PC-9 (cell line): ENCODE measurements around the gene NRXN2. TPM values are rescaled to one million over a fixed set of nuclear protein-coding genes. Genes with fewer than 3 reads are reported as not detected.

ENCODE experiments used
- BruUV-seq: library from RNA; stranded (reverse); fragments of 400-500 nt; replicated peaks from 2 replicates; lab custom pipeline; 2021; lab: Mats Ljungman, UMichigan
- CTCF ChIA-PET: fragments of 300-600 bp; sonication (Branson Sonifier 250); formaldehyde crosslinking; loops from one replicate; lab custom pipeline; 2022; ENCODE audit warnings: antibody characterized with exemption; lab: Charles Lee
- POLR2A ChIA-PET: fragments of 300-600 bp; sonication (Branson Sonifier 250); formaldehyde crosslinking; loops from one replicate; lab custom pipeline; 2022; ENCODE audit warnings: antibody characterized with exemption; ENCODE audit not compliant: unreplicated experiment; lab: Charles Lee
- DNase-seq, 2 experiments: peaks; one replicate each; pipeline versions ENCODE4 v3.0.0 to v3.0.0-alpha.2; 2015 to 2022; ENCODE audit warnings: mixed read lengths in 1 of 2
- H2AFZ ChIP-seq: fragments of 200-600 bp; sonication (generic); 2 replicates; pipeline ENCODE4 v1.8.1; 2017; ENCODE audit warnings: antibody characterized with exemption
- H3F3A ChIP-seq: fragments of 200-600 bp; sonication (generic); 2 replicates; pipeline ENCODE4 v1.8.1; 2017; ENCODE audit warnings: antibody characterized with exemption, mild to moderate bottlenecking, low read depth; ENCODE audit not compliant: insufficient read depth
- H3K27ac ChIP-seq: fragments of 200-600 bp; sonication (generic); 2 replicates; pipeline ENCODE4 v1.6.1; 2016; ENCODE audit warnings: mixed run types
- H3K27me3 ChIP-seq: fragments of 200-600 bp; sonication (generic); 2 replicates; pipeline ENCODE4 v1.6.1; 2016; ENCODE audit warnings: low read depth, mixed run types; ENCODE audit not compliant: insufficient read depth
- H3K36me3 ChIP-seq: fragments of 200-600 bp; sonication (generic); 2 replicates; pipeline ENCODE4 v1.6.1; 2016; ENCODE audit warnings: low read depth, mixed run types
- H3K4me1 ChIP-seq: fragments of 200-600 bp; sonication (generic); replicated peaks from 2 replicates; pipeline ENCODE4 v1.6.1; 2016; ENCODE audit warnings: mixed run types; ENCODE audit not compliant: insufficient read depth
- H3K4me2 ChIP-seq: fragments of 200-600 bp; sonication (generic); 2 replicates; pipeline ENCODE4 v1.6.1; 2017; ENCODE audit warnings: mixed run types
- H3K4me3 ChIP-seq: fragments of 200-600 bp; sonication (generic); 2 replicates; pipeline ENCODE4 v1.6.1; 2016; ENCODE audit warnings: mixed run types
- H3K79me2 ChIP-seq: fragments of 200-600 bp; sonication (generic); 2 replicates; pipeline ENCODE4 v1.6.1; 2017; ENCODE audit warnings: low read depth, mixed run types
- H3K9me2 ChIP-seq: fragments of 200-600 bp; sonication (generic); 2 replicates; pipeline ENCODE4 v1.8.1; 2017; ENCODE audit warnings: mild to moderate bottlenecking; ENCODE audit not compliant: insufficient read depth
- H3K9me3 ChIP-seq: fragments of 200-600 bp; sonication (generic); 2 replicates; pipeline ENCODE4 v1.8.1; 2016; ENCODE audit warnings: low read depth; ENCODE audit not compliant: insufficient read depth
- H4K20me1 ChIP-seq: fragments of 200-600 bp; sonication (generic); 2 replicates; pipeline ENCODE4 v1.8.1; 2017; ENCODE audit not compliant: insufficient read depth
- CTCF ChIP-seq: fragments of 200-600 bp; sonication (generic); conservative IDR thresholded peaks from 2 replicates; pipeline ENCODE4 v1.6.1; 2017; ENCODE audit warnings: mixed run types, antibody characterized with exemption, mild to moderate bottlenecking, moderate library complexity
- EZH2 ChIP-seq: fragments of 200-600 bp; sonication (generic); IDR thresholded peaks from 2 replicates; pipeline ENCODE4 v1.8.0; 2017; ENCODE audit warnings: antibody characterized with exemption, low read depth
- intact Hi-C: fragments of 100-400 bp; cut with micrococcal nuclease; formaldehyde crosslinking; loops from one replicate; pipeline ENCODE4 v1.10.0; 2022; ENCODE audit not compliant: unreplicated experiment
- total RNA-seq: library from RNA; stranded (reverse); gene quantifications from 2 replicates; pipeline ENCODE4 v1.2.3, GENCODE V29; 2021

The NRXN2 gene
- total RNA-seq, 1 experiment from 2014 or later = not detected

DNA sequence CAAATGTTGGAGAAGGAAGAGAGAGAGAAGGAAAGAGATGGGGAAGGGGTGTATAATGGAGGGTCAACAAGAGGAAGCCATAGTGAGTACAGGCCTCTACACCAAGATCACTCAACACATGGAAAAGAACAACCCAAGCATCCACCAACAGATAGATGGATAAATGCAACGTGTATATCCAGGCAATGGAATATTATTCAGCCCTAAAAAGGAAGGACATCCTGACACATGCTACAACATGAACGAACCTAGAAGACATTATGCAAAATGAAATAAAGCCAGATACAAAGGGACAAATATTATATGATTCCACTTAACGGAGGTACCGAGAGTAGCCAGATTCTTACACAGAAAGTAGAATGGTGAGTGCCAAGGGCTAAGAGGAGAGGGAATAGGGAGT lies 59.3 kb downstream of the NRXN2 start:
- no peaks in the 10 kb centered on the region for H3K9me3 ChIP-seq
- H3K4me1 ChIP-seq = peaks cover 18% of the 10 kb centered on the region
- no peak overlapping the region for H3K4me3 ChIP-seq
- no peak overlapping the region for H2AFZ ChIP-seq
- H3K9me2 ChIP-seq = no peaks in the 10 kb centered on the region
- intact Hi-C loops = no loop called here
- POLR2A ChIA-PET = no interaction called here
- CTCF ChIA-PET = no interaction called here
- no peak overlapping the region for H3K4me2 ChIP-seq
- peaks cover 6% of the 10 kb centered on the region; the same call in 1 of the 2 replicates for H3F3A ChIP-seq
- 0 out of 2 replicates have a peak, but pooled peaks cover under 1% of the 10 kb centered on the region for H3K27me3 ChIP-seq
- BruUV-seq = no TSS peak
- H4K20me1 ChIP-seq = no peaks in the 10 kb centered on the region
- no peaks in the 10 kb centered on the region for H3K36me3 ChIP-seq
- H3K27ac ChIP-seq = no peak overlapping the region
- no peak for DNase-seq
- H3K79me2 ChIP-seq = no peaks in the 10 kb centered on the region
- TF ChIP-seq CTCF (no peak), EZH2 (no peak)

DNA sequence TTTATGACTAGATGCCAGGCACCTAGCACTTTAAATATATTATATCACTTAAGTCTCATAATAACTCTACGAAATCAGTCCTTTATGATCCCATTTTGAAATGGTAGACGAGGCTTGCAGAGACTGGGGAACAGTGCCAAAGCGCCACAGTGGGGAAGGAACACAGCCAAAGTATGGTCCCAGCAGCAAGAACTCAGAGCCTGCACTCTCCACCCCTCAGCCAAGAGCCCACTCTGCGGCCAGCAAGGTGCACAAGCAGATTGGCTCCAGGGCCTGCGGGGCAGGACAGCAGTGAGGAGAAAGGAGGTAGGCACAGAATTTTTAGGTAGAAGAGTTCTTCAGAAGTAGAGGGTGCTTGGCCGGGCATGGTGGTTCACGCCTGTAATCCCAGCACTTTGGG lies 61.4 kb downstream of the NRXN2 start:
- Histone ChIP-seq H3K9me3 (no peaks in the 10 kb centered on the region), H3K79me2 (no peaks in the 10 kb centered on the region), H3K9me2 (no peaks in the 10 kb centered on the region), H3K27me3 (no peaks in the 10 kb centered on the region), H3K4me2 (no peak overlapping the region), H3K4me3 (no peak overlapping the region), H2AFZ (no peak overlapping the region), H4K20me1 (no peaks in the 10 kb centered on the region), H3K4me1 (peaks cover 28% of the 10 kb centered on the region), H3K27ac (no peak overlapping the region), H3K36me3 (no peaks in the 10 kb centered on the region), H3F3A (peaks cover 7% of the 10 kb centered on the region; the same call in 1 of the 2 replicates)
- intact Hi-C loops = no loop called here
- TF ChIP-seq EZH2 = no peak
- TF ChIP-seq CTCF = no peak
- no TSS peak for BruUV-seq
- ChIA-PET CTCF (no interaction called here), POLR2A (interaction anchor here (0.5 kb wide), 1 partner anchor 89 kb away, joined by 8 read pairs; no protein-coding TSS in a partner anchor)
- DNase-seq = no peak

GRCh38 chr11:64661146-64661545 lies 61.9 kb downstream of the NRXN2 start:
- Histone ChIP-seq H3K9me2 (no peaks in the 10 kb centered on the region), H3K9me3 (no peaks in the 10 kb centered on the region), H3K4me1 (peaks cover 33% of the 10 kb centered on the region), H3K4me2 (no peak overlapping the region), H3K4me3 (no peak overlapping the region), H3K27ac (no peak overlapping the region), H4K20me1 (no peaks in the 10 kb centered on the region), H3K36me3 (no peaks in the 10 kb centered on the region), H3K79me2 (no peaks in the 10 kb centered on the region), H3F3A (peaks cover 12% of the 10 kb centered on the region; the same call in 1 of the 2 replicates), H3K27me3 (no peaks in the 10 kb centered on the region), H2AFZ (no peak overlapping the region)
- POLR2A ChIA-PET = interaction anchor here (0.5 kb wide), 1 partner anchor 88 kb away, joined by 8 read pairs; no protein-coding TSS in a partner anchor
- TF ChIP-seq CTCF = no peak
- no peak for TF ChIP-seq EZH2
- CTCF ChIA-PET = no interaction called here
- DNase-seq = no peak
- intact Hi-C loops = no loop called here
- no TSS peak for BruUV-seq
